Duodenal mucosa (tissue), 2 donors: ENCODE results near the gene CYP1A2.

Source experiments
- H3K27ac ChIP-seq: one replicate; pipeline ENCODE4 v1.7.0; 2013; ENCODE audit warnings: low read depth, low read length
- H3K27me3 ChIP-seq, 2 donors: one replicate each; pipeline ENCODE4 v1.7.0; 2013; ENCODE audit warnings: low read length in 2 of 2, control low read depth in 1 of 2; ENCODE audit not compliant: insufficient read depth in 2 of 2, control insufficient read depth in 1 of 2
- H3K36me3 ChIP-seq, 2 donors: one replicate each; pipeline ENCODE4 v1.7.0; 2013; ENCODE audit warnings: low read length in 2 of 2, control low read depth in 1 of 2; ENCODE audit not compliant: insufficient read depth in 2 of 2, control insufficient read depth in 1 of 2
- H3K4me1 ChIP-seq, 2 donors: one replicate each; pipeline ENCODE4 v1.7.0; 2013; ENCODE audit warnings: low read length in 2 of 2, control low read depth in 1 of 2; ENCODE audit not compliant: insufficient read depth in 2 of 2, control insufficient read depth in 1 of 2
- H3K4me3 ChIP-seq, 2 donors: one replicate each; pipeline ENCODE4 v1.7.0; 2013; ENCODE audit warnings: low read length in 2 of 2, low read depth in 1 of 2
- H3K9ac ChIP-seq, 2 donors: one replicate each; pipeline ENCODE4 v1.7.0; 2013; ENCODE audit warnings: low read length in 2 of 2, low read depth in 1 of 2
- H3K9me3 ChIP-seq, 2 donors: one replicate each; pipeline ENCODE4 v1.7.0; 2013; ENCODE audit warnings: low read length in 2 of 2, control low read depth in 1 of 2; ENCODE audit not compliant: control insufficient read depth in 1 of 2

Gene CYP1A2

DNA sequence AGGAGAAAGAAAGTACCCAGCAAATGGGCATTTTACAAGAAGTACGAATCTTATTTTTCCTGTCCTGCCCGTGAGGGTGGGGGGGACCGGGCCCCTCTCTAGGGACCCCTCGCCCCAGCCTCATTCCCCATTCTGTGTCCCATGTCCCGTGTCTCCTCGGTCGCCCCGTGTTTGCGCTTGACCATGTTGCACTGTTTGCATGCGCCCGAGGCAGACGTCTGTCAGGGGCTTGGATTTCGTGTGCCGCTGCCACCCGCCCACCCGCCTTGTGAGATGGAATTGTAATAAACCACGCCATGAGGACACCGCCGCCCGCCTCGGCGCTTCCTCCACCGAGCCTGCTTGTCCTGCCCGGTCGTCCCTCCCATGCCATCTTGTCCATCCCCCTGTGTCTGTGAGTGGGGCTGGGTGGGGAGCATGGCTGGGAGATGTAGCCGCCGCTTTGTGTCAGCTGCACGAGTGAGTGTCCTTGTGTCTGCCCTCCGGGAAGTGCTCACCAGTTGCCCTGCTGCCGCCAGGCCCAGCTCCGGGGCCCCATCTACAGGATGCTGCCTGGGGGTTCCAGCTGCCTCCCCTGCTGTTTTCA, 54.3 kb downstream of the CYP1A2 start:
- no peak overlapping the region for H3K9ac ChIP-seq
- H3K27ac ChIP-seq: no peak overlapping the region
- H3K36me3 ChIP-seq: peaks cover 14 to 58% of the 10 kb centered on the region in 2 donors
- no peaks in the 10 kb centered on the region for H3K9me3 ChIP-seq
- no peak overlapping the region for H3K4me3 ChIP-seq
- H3K27me3 ChIP-seq: no peaks in the 10 kb centered on the region
- H3K4me1 ChIP-seq: peaks cover 34 to 37% of the 10 kb centered on the region in 2 donors

- peaks cover 14 to 26% of the 10 kb centered on the region in 2 donors for H3K4me1 ChIP-seq
- peaks cover 10 to 39% of the 10 kb centered on the region in 2 donors for H3K36me3 ChIP-seq
- no peaks in the 10 kb centered on the region for H3K27me3 ChIP-seq
- H3K9ac ChIP-seq: no peak overlapping the region
- no peak overlapping the region for H3K4me3 ChIP-seq
- no peak overlapping the region for H3K27ac ChIP-seq
- no peaks in the 10 kb centered on the region for H3K9me3 ChIP-seq
These were observed 56.3 kb downstream of the CYP1A2 start for GRCh38 chr15:74804935-74805334.
